Neural progenitor cell (in vitro differentiated cells): ENCODE results near the gene POLE. TPM values are rescaled to one million over a fixed set of nuclear protein-coding genes. Genes with fewer than 3 reads are reported as not detected.

Experiments
- DNase-seq: peaks from one replicate; pipeline ENCODE4 v3.0.0-alpha.2; 2016; ENCODE audit warnings: low spot score
- H2AFZ ChIP-seq: fragments of 200-600 bp; sonication (generic); replicated peaks from 2 replicates; pipeline ENCODE4 v1.6.1; 2016; ENCODE audit warnings: antibody characterized with exemption
- H3F3A ChIP-seq: fragments of 200-600 bp; sonication (generic); 2 replicates; pipeline ENCODE4 v1.6.1; 2016; ENCODE audit warnings: antibody characterized with exemption, low read depth
- H3K27ac ChIP-seq: fragments of 200-600 bp; sonication (generic); 2 replicates; pipeline ENCODE4 v1.5.1; 2016; ENCODE audit warnings: mild to moderate bottlenecking
- H3K27me3 ChIP-seq: fragments of 200-600 bp; sonication (generic); 2 replicates; pipeline ENCODE4 v1.6.1; 2016; ENCODE audit warnings: mild to moderate bottlenecking, moderate library complexity
- H3K36me3 ChIP-seq: fragments of 200-600 bp; sonication (generic); 2 replicates; pipeline ENCODE4 v1.5.1; 2016
- H3K4me1 ChIP-seq: fragments of 200-600 bp; sonication (generic); 2 replicates; pipeline ENCODE4 v1.6.1; 2016; ENCODE audit warnings: mixed run types
- H3K4me2 ChIP-seq: fragments of 200-600 bp; sonication (generic); 2 replicates; pipeline ENCODE4 v1.6.1; 2016
- H3K4me3 ChIP-seq: fragments of 200-600 bp; sonication (generic); 2 replicates; pipeline ENCODE4 v1.5.1; 2016
- H3K79me2 ChIP-seq: fragments of 200-600 bp; sonication (generic); 2 replicates; pipeline ENCODE4 v1.6.1; 2016; ENCODE audit warnings: low read depth
- H3K9ac ChIP-seq: fragments of 200-600 bp; sonication (generic); 2 replicates; pipeline ENCODE4 v1.6.1; 2016
- H3K9me3 ChIP-seq: fragments of 200-600 bp; sonication (generic); 2 replicates; pipeline ENCODE4 v1.5.1; 2016; ENCODE audit warnings: low read depth
- H4K20me1 ChIP-seq: fragments of 200-600 bp; sonication (generic); 2 replicates; pipeline ENCODE4 v1.6.1; 2016; ENCODE audit warnings: low read depth
- H3K27ac Mint-ChIP-seq: 3 replicates; pipeline ENCODE4 v1.8.0; 2021; ENCODE audit warnings: mixed read lengths
- H3K27me3 Mint-ChIP-seq: 2 replicates; pipeline ENCODE4 v1.8.0; 2022; ENCODE audit warnings: low read depth, mild to moderate bottlenecking, inconsistent platforms, moderate library complexity, mixed read lengths; ENCODE audit not compliant: insufficient read depth
- H3K36me3 Mint-ChIP-seq: 3 replicates; pipeline ENCODE4 v1.8.0; 2021; ENCODE audit warnings: mixed read lengths
- H3K4me1 Mint-ChIP-seq: 3 replicates; pipeline ENCODE4 v1.8.0; 2021; ENCODE audit warnings: mixed read lengths
- H3K4me3 Mint-ChIP-seq: 3 replicates; pipeline ENCODE4 v1.8.0; 2021; ENCODE audit warnings: mild to moderate bottlenecking, moderate library complexity, mixed read lengths
- H3K9me3 Mint-ChIP-seq: 3 replicates; pipeline ENCODE4 v1.8.0; 2020; ENCODE audit warnings: mixed read lengths
- CTCF ChIP-seq: fragments of 200-600 bp; sonication (generic); IDR thresholded peaks from 2 replicates; pipeline ENCODE4 v1.5.1; 2017; ENCODE audit warnings: antibody characterized with exemption, mild to moderate bottlenecking
- EZH2 ChIP-seq: fragments of 200-600 bp; sonication (generic); IDR thresholded peaks from 2 replicates; pipeline ENCODE4 v1.6.1; 2017; ENCODE audit warnings: antibody characterized with exemption, mild to moderate bottlenecking, moderate library complexity
- EZH2phosphoT487 ChIP-seq: fragments of 200-600 bp; sonication (generic); IDR thresholded peaks from 2 replicates; pipeline ENCODE4 v1.6.1; 2017; ENCODE audit warnings: antibody characterized with exemption
- total RNA-seq: library from RNA; depleted of rRNA; stranded (reverse); fragments of >200 nt; gene quantifications from 2 replicates; pipeline ENCODE4 v1.2.3, GENCODE V29; 2015; ENCODE audit warnings: low replicate concordance

Gene POLE
- total RNA-seq, 1 donor from 2014 or later = 46.8 TPM

DNA sequence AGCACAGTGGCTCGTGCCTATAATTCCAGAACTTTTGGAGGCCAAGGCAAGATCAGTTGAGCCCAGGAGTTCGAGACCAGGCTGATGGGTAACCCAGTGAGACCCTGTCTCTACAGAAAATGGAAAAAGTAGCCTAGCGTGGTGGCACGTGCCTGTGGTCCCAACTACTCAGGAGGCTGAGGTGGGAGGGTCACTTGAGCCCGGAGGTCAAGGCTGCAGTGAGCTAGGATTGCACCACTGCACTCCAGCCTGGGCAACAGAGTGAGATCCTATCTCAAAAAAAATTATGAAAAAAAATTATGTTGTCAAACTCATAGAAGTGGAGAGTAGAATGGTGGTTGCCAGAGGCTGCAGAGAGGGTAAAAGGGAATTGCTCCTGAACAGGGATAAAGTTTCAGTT lies 73.1 kb downstream of the POLE start:
- Mint-ChIP-seq H3K27me3 (peaks cover 52% of the 10 kb centered on the region), H3K27ac (no peak overlapping the region), H3K4me1 (peaks cover 30% of the 10 kb centered on the region), H3K36me3 (peaks cover 2% of the 10 kb centered on the region), H3K4me3 (no peak overlapping the region), H3K9me3 (peaks cover 26% of the 10 kb centered on the region)
- H3K27me3 ChIP-seq = peaks cover 100% of the 10 kb centered on the region
- no peaks in the 10 kb centered on the region for H3K4me1 ChIP-seq
- no peak overlapping the region for H2AFZ ChIP-seq
- TF ChIP-seq EZH2phosphoT487 = no peak
- no peak for TF ChIP-seq EZH2
- TF ChIP-seq CTCF = no peak
- no peaks in the 10 kb centered on the region for H3K36me3 ChIP-seq
- H4K20me1 ChIP-seq = no peaks in the 10 kb centered on the region
- no peak overlapping the region for H3K4me2 ChIP-seq
- H3K9me3 ChIP-seq = peaks cover 9% of the 10 kb centered on the region
- H3K4me3 ChIP-seq = no peak overlapping the region
- H3K79me2 ChIP-seq = no peaks in the 10 kb centered on the region
- H3K9ac ChIP-seq = no peak overlapping the region
- H3F3A ChIP-seq = no peaks in the 10 kb centered on the region
- DNase-seq = no peak
- H3K27ac ChIP-seq = no peak overlapping the region

GRCh38 chr12:132611620-132612019 lies 75.5 kb downstream of the POLE start:
- H3K79me2 ChIP-seq = no peaks in the 10 kb centered on the region
- H3K27ac ChIP-seq = no peak overlapping the region
- H3K27ac Mint-ChIP-seq = peak overlapping the region; percentile 78
- H3K4me1 Mint-ChIP-seq = peaks cover 46% of the 10 kb centered on the region
- no peaks in the 10 kb centered on the region for H3K4me1 ChIP-seq
- H3K9me3 Mint-ChIP-seq = peaks cover 14% of the 10 kb centered on the region
- TF ChIP-seq EZH2phosphoT487 (no peak), EZH2 (no peak), CTCF (no peak)
- H3K27me3 ChIP-seq = peaks cover 100% of the 10 kb centered on the region
- H4K20me1 ChIP-seq = no peaks in the 10 kb centered on the region
- H3K36me3 Mint-ChIP-seq = no peaks in the 10 kb centered on the region
- no peak overlapping the region for H3K9ac ChIP-seq
- no peaks in the 10 kb centered on the region for H3F3A ChIP-seq
- H3K4me3 ChIP-seq = no peak overlapping the region
- H3K4me3 Mint-ChIP-seq = no peak overlapping the region
- H3K27me3 Mint-ChIP-seq = peaks cover 47% of the 10 kb centered on the region
- no peak overlapping the region for H3K4me2 ChIP-seq
- no peak overlapping the region for H2AFZ ChIP-seq
- no peaks in the 10 kb centered on the region for H3K36me3 ChIP-seq
- H3K9me3 ChIP-seq = no peaks in the 10 kb centered on the region
- DNase-seq = no peak

DNA sequence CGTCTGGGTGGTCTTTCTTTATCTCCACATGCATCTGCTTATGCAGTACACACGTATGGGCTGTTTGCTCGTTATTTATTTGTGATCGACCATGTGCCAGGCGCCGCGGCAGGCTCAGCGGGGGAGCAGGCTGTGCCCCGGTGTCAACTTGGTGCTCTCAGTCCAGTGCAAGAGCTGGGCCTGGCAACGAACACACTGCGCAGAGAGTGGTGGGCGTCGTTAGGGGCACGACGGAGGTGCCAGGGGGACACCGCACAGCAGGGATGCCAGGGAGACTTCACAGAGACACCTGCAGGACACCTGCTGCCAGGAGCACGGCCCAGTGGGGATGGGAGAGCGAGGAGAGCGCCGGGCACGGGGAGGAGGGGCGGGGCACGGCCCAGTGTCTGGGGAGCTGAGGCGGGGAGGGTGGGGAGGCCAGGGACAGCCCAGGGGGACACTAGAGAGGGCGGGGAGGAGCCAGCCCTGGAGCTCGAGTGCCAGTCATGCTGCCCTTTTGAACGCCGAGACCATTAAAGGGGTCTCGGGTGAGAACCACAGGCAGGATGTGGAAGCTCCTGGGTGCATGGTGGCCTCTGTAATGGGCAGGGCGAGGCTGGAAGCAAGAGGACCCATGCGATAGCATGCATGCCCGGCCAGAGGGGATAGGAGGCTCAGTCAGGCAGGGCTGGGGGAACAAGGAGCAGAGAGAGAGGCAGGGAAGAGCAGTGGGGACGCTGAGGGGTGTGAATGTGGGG lies 76.1 kb downstream of the POLE start:
- Mint-ChIP-seq H3K36me3 (no peaks in the 10 kb centered on the region), H3K4me1 (peaks cover 51% of the 10 kb centered on the region), H3K9me3 (peaks cover 13% of the 10 kb centered on the region), H3K4me3 (peak overlapping the region; percentile 43), H3K27me3 (peaks cover 43% of the 10 kb centered on the region), H3K27ac (peak overlapping the region; percentile 78)
- Histone ChIP-seq H3K9ac (no peak overlapping the region), H3K4me3 (no peak overlapping the region), H3K79me2 (no peaks in the 10 kb centered on the region), H3K4me2 (no peak overlapping the region), H3K4me1 (no peaks in the 10 kb centered on the region), H4K20me1 (no peaks in the 10 kb centered on the region), H3F3A (no peaks in the 10 kb centered on the region), H3K9me3 (no peaks in the 10 kb centered on the region), H3K27me3 (peaks cover 100% of the 10 kb centered on the region), H3K36me3 (no peaks in the 10 kb centered on the region), H2AFZ (no peak overlapping the region), H3K27ac (no peak overlapping the region)
- TF ChIP-seq CTCF = no peak
- no peak for TF ChIP-seq EZH2
- no peak for TF ChIP-seq EZH2phosphoT487
- DNase-seq = no peak
